ENCODE results near the gene CEP135.
A peak's percentile ranks its signal among the peaks of the same experiment; 100 is the strongest.
"Not testable (repeated sequence)": the region's sequence is repeated elsewhere in the genome, so short reads cannot be mapped to it uniquely, and the experiment has no call there.

Gene CEP135

DNA sequence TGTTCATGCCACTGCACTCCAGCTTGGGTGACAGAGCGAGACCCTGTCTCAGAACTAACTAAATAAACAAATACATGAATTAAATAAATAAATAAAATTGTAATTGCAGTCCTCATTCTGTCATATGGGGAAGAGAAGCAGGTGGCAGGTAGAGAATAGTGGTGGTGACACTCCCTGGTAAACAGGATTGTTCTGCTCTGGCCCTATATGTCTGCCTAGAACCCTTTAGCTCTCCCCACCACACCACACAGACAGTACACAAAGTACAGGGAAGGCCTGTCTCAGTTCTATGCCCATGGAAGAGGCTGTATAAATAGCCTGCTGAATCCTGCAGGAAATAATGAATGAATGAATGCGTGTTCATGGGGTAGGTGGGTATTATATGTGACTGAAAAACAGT lies 117.7 kb downstream of the CEP135 start:
- in situ Hi-C loops (cut with HindIII; ENCODE audit: low sequenced_read_pairs) = no loop called here
- DNase-seq (ENCODE audit: low read depth, low spot score) = no peak
- TF ChIP-seq, protein P1, sequence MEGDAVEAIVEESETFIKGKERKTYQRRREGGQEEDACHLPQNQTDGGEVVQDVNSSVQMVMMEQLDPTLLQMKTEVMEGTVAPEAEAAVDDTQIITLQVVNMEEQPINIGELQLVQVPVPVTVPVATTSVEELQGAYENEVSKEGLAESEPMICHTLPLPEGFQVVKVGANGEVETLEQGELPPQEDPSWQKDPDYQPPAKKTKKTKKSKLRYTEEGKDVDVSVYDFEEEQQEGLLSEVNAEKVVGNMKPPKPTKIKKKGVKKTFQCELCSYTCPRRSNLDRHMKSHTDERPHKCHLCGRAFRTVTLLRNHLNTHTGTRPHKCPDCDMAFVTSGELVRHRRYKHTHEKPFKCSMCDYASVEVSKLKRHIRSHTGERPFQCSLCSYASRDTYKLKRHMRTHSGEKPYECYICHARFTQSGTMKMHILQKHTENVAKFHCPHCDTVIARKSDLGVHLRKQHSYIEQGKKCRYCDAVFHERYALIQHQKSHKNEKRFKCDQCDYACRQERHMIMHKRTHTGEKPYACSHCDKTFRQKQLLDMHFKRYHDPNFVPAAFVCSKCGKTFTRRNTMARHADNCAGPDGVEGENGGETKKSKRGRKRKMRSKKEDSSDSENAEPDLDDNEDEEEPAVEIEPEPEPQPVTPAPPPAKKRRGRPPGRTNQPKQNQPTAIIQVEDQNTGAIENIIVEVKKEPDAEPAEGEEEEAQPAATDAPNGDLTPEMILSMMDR (IDR thresholded peaks at IDR 0.05; ENCODE audit: low read depth, low read length) = no peak
- no peak overlapping the region for H3K4me3 ChIP-seq (ENCODE audit: low read depth, low read length)

DNA sequence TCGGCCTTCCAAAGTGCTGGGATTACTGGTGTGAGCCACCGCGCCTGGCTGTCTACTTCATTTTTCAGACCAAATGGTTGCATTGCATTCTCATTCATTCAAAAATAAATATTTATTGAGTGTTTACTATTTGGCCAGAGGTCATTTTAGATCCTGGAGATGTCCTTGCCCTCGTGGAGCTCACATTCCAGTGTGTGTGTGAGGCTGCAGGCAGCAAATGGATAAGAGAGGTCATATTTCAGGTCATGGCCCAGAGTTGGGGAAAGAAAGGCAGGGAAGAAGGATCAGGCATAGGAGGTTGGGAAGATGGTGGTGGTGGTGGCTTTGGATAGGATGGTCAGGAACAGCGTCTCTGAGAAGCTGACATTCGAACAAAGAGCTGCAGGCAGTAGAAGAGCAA lies 119.1 kb downstream of the CEP135 start:
- no peak overlapping the region for H3K4me3 ChIP-seq (ENCODE audit: low read depth, low read length)
- DNase-seq (ENCODE audit: low read depth, low spot score) = no peak
- TF ChIP-seq, protein P1 (IDR thresholded peaks at IDR 0.05; ENCODE audit: low read depth, low read length) = no peak
- in situ Hi-C loops (cut with HindIII; ENCODE audit: low sequenced_read_pairs) = no loop called here

DNA sequence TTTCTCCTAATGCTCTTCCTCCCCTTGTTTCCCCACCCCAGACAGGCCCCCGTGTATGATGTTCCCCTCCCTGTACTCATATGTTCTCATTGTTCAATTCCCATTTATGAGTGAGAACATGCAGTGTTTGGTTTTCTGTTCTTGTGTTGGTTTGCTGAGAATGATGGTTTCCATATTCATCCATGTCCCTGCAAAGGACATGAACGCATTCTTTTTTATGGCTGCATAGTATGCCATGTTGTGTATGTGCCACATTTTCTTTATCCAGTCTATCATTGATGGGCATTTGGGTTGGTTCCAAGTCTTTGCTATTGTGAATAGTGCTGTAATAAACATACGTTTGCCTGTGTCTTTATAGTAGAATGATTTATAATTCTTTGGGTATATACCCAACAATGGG lies 124.0 kb downstream of the CEP135 start:
- in situ Hi-C loops (cut with HindIII; ENCODE audit: low sequenced_read_pairs); H3K4me3 ChIP-seq (ENCODE audit: low read depth, low read length); DNase-seq (ENCODE audit: low read depth, low spot score): not testable (repeated sequence)

DNA sequence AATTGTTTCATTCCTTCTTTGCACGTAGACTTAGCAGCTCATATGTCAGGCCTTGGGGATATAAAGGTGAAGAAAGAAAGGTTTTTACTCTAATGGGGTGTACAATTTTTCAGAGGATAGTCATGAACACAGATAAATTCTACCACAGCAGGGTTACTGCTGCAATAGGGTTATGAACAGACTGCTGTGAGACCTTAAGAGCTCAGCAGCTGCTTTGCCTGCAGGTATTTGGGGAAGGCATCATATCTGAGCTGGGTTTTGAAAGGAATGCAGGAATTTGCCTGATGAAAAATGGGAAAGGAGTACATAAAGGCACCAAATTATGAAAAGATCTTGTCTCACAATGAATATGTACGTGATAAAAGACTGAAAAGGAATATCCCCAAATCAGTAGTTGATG lies 128.9 kb downstream of the CEP135 start:
- in situ Hi-C loops (cut with HindIII; ENCODE audit: low sequenced_read_pairs) = no loop called here
- TF ChIP-seq, protein P1 (IDR thresholded peaks at IDR 0.05; ENCODE audit: low read depth, low read length) = no peak

DNA sequence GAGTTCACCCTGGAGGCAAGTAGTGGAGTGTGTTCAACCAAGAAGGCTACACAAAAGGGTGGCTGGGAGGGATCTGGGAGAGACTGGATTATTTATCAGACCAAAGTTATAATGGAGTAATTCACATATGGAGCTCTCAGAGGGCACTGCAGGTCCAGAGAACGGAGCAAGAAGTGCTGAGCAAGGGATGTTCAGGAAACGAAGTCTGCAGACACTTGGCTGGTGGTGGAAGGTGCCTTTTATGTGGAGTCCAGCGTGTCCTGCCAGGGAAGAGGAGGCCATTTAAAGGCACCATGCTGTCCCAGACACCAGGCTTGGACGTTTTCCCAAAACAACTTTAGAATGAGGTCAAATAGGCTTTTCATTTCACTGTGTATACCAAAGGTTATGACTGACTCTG lies 130.1 kb downstream of the CEP135 start:
- in situ Hi-C loops (cut with HindIII; ENCODE audit: low sequenced_read_pairs) = no loop called here
- TF ChIP-seq, protein P1 (IDR thresholded peaks at IDR 0.05; ENCODE audit: low read depth, low read length) = no peak
- no peak overlapping the region for H3K4me3 ChIP-seq (ENCODE audit: low read depth, low read length)
- peak; percentile 51 for DNase-seq (ENCODE audit: low read depth, low spot score)

More for the DNA sequence above, 128.9 kb downstream of the CEP135 start:
- no peak overlapping the region for H3K4me3 ChIP-seq (ENCODE audit: low read depth, low read length)
- DNase-seq (ENCODE audit: low read depth, low spot score) = peak; percentile 33

DNA sequence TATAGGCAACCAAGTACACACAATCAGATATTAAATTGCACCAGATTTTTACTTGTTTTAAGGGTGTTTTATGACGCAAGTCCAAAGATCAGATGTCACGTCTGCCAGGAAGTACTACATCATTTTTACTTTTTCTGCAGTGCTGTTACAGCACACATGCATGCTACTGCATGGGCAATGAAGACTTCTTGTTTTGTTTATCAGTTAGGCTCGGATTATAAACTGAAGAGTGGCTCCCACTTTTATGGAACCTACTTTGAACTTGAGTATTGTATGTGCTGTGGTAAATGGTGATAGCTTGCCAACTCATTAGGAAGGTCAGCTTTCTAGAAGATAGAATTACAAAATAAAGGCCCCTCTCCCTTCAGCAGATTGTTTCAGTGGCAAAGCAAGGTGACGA lies 131.6 kb downstream of the CEP135 start:
- in situ Hi-C loops (cut with HindIII; ENCODE audit: low sequenced_read_pairs) = no loop called here
- DNase-seq (ENCODE audit: low read depth, low spot score) = no peak
- H3K4me3 ChIP-seq (ENCODE audit: low read depth, low read length) = no peak overlapping the region
- TF ChIP-seq, protein P1 (IDR thresholded peaks at IDR 0.05; ENCODE audit: low read depth, low read length) = no peak

DNA sequence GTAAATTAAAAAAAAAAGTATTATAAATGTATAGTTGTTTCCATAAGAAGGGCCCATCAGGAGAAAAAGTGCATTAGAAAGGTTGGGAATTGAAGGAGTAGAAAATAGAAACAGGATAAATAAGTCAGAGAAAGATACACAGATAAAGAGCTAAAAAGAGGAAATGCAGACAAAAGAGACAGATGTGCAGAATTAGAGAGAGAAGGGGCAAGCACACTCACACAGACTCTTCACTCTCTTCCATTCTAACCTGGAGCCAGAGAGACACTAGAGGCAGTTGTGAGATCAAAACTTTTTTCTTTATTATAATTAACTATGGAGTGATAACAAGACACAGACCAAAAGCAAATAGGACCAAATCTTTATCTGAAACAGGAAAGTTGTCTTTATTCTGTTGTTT lies 134.1 kb downstream of the CEP135 start:
- DNase-seq (ENCODE audit: low read depth, low spot score) = no peak
- in situ Hi-C loops (cut with HindIII; ENCODE audit: low sequenced_read_pairs) = no loop called here
- TF ChIP-seq, protein P1 (IDR thresholded peaks at IDR 0.05; ENCODE audit: low read depth, low read length) = no peak
- no peak overlapping the region for H3K4me3 ChIP-seq (ENCODE audit: low read depth, low read length)

All from astrocyte of the spinal cord (primary cell).